MM.1S (cell line): ENCODE data around the gene TAB2.

Experiments used
- DNase-seq: peaks from one replicate; pipeline ENCODE4 v3.0.0-alpha.2; 2015
- H2AFZ ChIP-seq: fragments of 300-600 bp; sonication (generic); 2 replicates; pipeline ENCODE4 v1.6.0; 2016; ENCODE audit warnings: antibody characterized with exemption, low read length
- H3F3A ChIP-seq: fragments of 300-600 bp; sonication (generic); 2 replicates; pipeline ENCODE4 v1.6.1; 2016; ENCODE audit warnings: mild to moderate bottlenecking, antibody characterized with exemption, low read length, moderate library complexity, mixed read lengths; ENCODE audit not compliant: insufficient read depth
- H3K27ac ChIP-seq: fragments of 300-600 bp; sonication (generic); 2 replicates; pipeline ENCODE4 v1.5.1; 2016; ENCODE audit warnings: mild to moderate bottlenecking, low read length
- H3K27me3 ChIP-seq: fragments of 300-600 bp; sonication (generic); replicated peaks from 2 replicates; pipeline ENCODE4 v1.6.0; 2016; ENCODE audit warnings: low read length; ENCODE audit not compliant: insufficient read depth
- H3K36me3 ChIP-seq: fragments of 300-600 bp; sonication (generic); replicated peaks from 2 replicates; pipeline ENCODE4 v1.6.1; 2016; ENCODE audit warnings: mild to moderate bottlenecking, low read length, mixed read lengths; ENCODE audit not compliant: insufficient read depth
- H3K4me1 ChIP-seq: fragments of 300-600 bp; sonication (generic); 2 replicates; pipeline ENCODE4 v1.6.1; 2016; ENCODE audit warnings: low read length, mixed read lengths
- H3K4me2 ChIP-seq: fragments of 300-600 bp; sonication (generic); 2 replicates; pipeline ENCODE4 v1.6.0; 2016; ENCODE audit warnings: low read depth, low read length
- H3K4me3 ChIP-seq: fragments of 300-600 bp; sonication (generic); 2 replicates; pipeline ENCODE4 v1.5.1; 2016; ENCODE audit warnings: low read length, mixed read lengths
- H3K79me2 ChIP-seq: fragments of 300-600 bp; sonication (generic); 2 replicates; pipeline ENCODE4 v1.6.1; 2016; ENCODE audit warnings: mixed run types, low read length, mixed read lengths
- H3K9ac ChIP-seq: fragments of 300-600 bp; sonication (generic); 2 replicates; pipeline ENCODE4 v1.6.1; 2016; ENCODE audit warnings: low read length, mixed read lengths
- H3K9me2 ChIP-seq: fragments of 300-600 bp; sonication (generic); replicated peaks from 2 replicates; pipeline ENCODE4 v1.6.1; 2016; ENCODE audit warnings: mild to moderate bottlenecking, low read length, mixed read lengths; ENCODE audit not compliant: insufficient read depth
- H3K9me3 ChIP-seq: fragments of 300-600 bp; sonication (generic); replicated peaks from 2 replicates; pipeline ENCODE4 v1.6.1; 2016; ENCODE audit warnings: mild to moderate bottlenecking, low read length, mixed read lengths; ENCODE audit not compliant: insufficient read depth
- H4K20me1 ChIP-seq: fragments of 300-600 bp; sonication (generic); 2 replicates; pipeline ENCODE4 v1.6.1; 2016; ENCODE audit warnings: mild to moderate bottlenecking, low read length, moderate library complexity, mixed read lengths; ENCODE audit not compliant: insufficient read depth
- EZH2 ChIP-seq: fragments of 300-600 bp; sonication (generic); optimal IDR thresholded peaks from 2 replicates; pipeline ENCODE3; 2017; ENCODE audit warnings: low read depth, mild to moderate bottlenecking, antibody characterized with exemption, low read length, mixed read lengths
- EZH2phosphoT487 ChIP-seq: fragments of 300-600 bp; sonication (generic); IDR thresholded peaks from 2 replicates; pipeline ENCODE4 v1.6.1; 2018; ENCODE audit warnings: antibody characterized with exemption, low read length
- TF ChIP-seq, protein P1 (sequence below): fragments of 300-600 bp; sonication (generic); IDR thresholded peaks from 2 replicates; pipeline ENCODE4 v1.5.1; 2016; ENCODE audit warnings: antibody characterized with exemption, low read length, mixed read lengths

The TAB2 gene

DNA sequence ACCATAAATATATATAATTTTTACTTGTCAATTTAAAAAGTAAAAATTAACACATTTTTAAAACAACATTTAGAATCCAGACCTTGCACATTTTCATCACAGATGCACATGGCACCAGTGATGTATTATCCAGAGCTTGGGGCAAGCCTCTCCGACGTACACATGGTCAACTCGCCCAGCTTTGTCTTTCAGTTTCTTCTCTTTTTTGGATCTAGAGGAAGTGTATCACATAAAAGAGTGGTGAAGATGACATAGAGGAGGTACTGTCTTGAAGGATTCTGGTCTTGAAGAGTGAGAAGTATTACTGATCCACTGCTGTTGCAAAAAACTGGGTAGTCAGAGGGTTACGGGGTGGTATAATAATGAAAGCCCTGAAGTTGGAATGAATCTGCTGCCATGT lies 46.9 kb upstream of the TAB2 start:
- no peaks in the 10 kb centered on the region for H3K27me3 ChIP-seq

DNA sequence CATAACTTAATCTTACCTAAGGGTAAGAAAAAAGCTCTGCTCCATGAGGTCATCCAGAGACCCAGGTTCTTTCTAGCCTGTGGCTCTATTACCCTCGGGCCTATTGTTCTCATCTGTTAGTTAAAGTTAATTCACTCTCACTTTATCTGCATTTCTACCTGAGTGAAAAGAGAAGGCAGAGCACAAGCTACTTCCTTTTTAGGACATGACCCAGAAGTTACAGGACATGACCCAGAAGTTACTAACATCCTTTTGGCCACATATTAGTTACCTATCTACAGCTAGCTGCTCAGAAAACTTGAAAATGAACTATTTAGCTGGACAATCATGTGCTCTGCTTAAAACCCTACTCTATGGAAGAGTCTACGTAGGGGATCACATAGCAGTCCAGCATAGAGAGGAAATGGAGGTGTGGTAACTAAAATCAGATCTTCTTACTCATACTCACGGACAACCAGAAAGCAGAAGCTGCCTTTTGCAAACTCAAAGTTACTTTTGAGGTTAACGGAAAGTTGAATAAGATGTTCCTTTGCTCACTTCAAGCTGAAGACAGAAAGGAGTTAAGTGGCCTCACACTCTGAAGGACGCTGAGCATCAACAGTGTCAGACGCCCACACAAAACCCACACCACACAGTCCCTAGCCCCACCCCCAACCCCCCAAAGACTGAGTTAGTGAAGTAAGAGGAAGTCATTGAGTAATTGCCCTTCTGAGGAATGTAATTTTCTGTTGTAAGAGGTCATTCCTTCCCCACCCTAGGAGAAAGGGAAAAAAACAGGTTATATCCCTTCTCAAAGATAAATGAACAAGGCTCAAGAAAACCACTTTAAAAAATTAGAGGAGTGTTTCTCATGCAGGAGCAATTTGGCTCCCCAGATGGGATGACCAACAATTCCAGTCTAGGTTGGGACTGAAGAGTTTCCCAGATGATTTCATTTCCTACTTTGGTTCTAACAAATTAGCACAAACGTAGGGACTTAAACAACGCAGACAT lies 45.9 kb upstream of the TAB2 start:
- Histone ChIP-seq H3K9me3 (no peaks in the 10 kb centered on the region), H4K20me1 (no peaks in the 10 kb centered on the region), H3K4me3 (no peak overlapping the region), H2AFZ (no peak overlapping the region), H3K4me1 (peaks cover 21% of the 10 kb centered on the region), H3K4me2 (no peak overlapping the region), H3K36me3 (no peaks in the 10 kb centered on the region), H3K27ac (no peak overlapping the region), H3F3A (no peaks in the 10 kb centered on the region), H3K79me2 (no peaks in the 10 kb centered on the region), H3K27me3 (no peaks in the 10 kb centered on the region), H3K9me2 (no peaks in the 10 kb centered on the region), H3K9ac (no peak overlapping the region)
- TF ChIP-seq EZH2phosphoT487 (no peak), EZH2 (no peak)
- TF ChIP-seq, protein P1, sequence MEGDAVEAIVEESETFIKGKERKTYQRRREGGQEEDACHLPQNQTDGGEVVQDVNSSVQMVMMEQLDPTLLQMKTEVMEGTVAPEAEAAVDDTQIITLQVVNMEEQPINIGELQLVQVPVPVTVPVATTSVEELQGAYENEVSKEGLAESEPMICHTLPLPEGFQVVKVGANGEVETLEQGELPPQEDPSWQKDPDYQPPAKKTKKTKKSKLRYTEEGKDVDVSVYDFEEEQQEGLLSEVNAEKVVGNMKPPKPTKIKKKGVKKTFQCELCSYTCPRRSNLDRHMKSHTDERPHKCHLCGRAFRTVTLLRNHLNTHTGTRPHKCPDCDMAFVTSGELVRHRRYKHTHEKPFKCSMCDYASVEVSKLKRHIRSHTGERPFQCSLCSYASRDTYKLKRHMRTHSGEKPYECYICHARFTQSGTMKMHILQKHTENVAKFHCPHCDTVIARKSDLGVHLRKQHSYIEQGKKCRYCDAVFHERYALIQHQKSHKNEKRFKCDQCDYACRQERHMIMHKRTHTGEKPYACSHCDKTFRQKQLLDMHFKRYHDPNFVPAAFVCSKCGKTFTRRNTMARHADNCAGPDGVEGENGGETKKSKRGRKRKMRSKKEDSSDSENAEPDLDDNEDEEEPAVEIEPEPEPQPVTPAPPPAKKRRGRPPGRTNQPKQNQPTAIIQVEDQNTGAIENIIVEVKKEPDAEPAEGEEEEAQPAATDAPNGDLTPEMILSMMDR = no peak
- DNase-seq = no peak

More for the DNA sequence above, 46.9 kb upstream of the TAB2 start:
- Histone ChIP-seq H3K9me3 (no peaks in the 10 kb centered on the region), H3F3A (no peaks in the 10 kb centered on the region), H3K27ac (no peak overlapping the region), H4K20me1 (no peaks in the 10 kb centered on the region), H3K4me3 (no peak overlapping the region), H3K9me2 (no peaks in the 10 kb centered on the region), H3K4me2 (no peak overlapping the region), H3K9ac (no peak overlapping the region), H3K79me2 (no peaks in the 10 kb centered on the region), H2AFZ (no peak overlapping the region), H3K36me3 (no peaks in the 10 kb centered on the region), H3K4me1 (peaks cover 29% of the 10 kb centered on the region)
- TF ChIP-seq EZH2phosphoT487 = no peak
- no peak for DNase-seq

DNA sequence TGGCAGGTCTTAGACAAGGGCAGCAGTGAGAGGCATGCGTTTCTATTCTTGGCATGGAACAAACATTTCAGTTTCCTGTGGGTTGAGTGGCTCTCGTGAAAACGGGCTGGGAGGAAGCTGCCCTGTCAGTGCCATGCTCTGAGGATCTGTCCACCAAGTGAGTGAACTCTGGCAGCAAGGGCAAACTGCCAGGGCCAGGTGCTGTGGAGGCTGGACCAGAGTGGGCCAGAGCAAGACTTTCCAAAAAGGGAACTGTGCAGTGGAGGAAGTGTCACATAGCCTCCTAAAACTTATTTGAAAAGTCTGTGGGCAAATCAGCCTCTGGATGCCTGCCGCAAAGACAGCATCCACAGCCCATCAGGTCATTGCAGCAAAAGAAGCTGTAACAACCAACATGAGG lies 44.2 kb upstream of the TAB2 start:
- no peaks in the 10 kb centered on the region for H3K79me2 ChIP-seq
- DNase-seq = peak; percentile 18
- no peaks in the 10 kb centered on the region for H3F3A ChIP-seq
- no peaks in the 10 kb centered on the region for H3K9me3 ChIP-seq
- H3K27me3 ChIP-seq = no peaks in the 10 kb centered on the region
- TF ChIP-seq, protein P1 = no peak
- TF ChIP-seq EZH2phosphoT487 (no peak), EZH2 (no peak)
- H3K4me3 ChIP-seq = no peak overlapping the region
- H3K4me1 ChIP-seq = peaks cover 14% of the 10 kb centered on the region; the same call in 1 of the 2 replicates
- H3K27ac ChIP-seq = no peak overlapping the region; the same call in 1 of the 2 replicates
- no peaks in the 10 kb centered on the region for H4K20me1 ChIP-seq
- H3K9me2 ChIP-seq = no peaks in the 10 kb centered on the region
- H2AFZ ChIP-seq = no peak overlapping the region
- no peak overlapping the region for H3K9ac ChIP-seq
- no peaks in the 10 kb centered on the region for H3K36me3 ChIP-seq
- H3K4me2 ChIP-seq = peak overlapping the region; percentile 7; the same call in 1 of the 2 replicates

DNA sequence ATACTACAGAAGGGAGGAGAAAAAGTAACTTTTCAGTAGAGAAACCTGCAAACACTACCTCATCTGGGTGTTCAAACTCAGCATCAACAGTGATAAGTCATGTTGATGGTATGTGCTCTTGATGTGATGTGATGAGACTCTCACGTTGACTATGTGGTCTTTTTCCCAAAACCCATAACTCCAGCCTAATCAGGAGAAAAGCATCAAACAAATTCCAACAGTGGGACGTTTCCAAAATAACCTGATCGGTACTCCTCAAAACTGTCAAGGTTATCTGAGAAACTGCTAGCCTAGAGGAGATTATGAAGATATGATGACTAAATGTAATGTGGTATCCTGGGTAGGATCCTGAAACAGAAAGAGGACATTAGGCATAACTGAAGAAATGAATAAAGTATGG lies 41.9 kb upstream of the TAB2 start:
- no peak overlapping the region for H3K9ac ChIP-seq
- no peaks in the 10 kb centered on the region for H3K27me3 ChIP-seq
- H3K4me1 ChIP-seq = peaks cover 14% of the 10 kb centered on the region; the same call in 1 of the 2 replicates
- no peaks in the 10 kb centered on the region for H3K36me3 ChIP-seq
- H2AFZ ChIP-seq = no peak overlapping the region
- no peaks in the 10 kb centered on the region for H3K79me2 ChIP-seq
- no peak overlapping the region for H3K4me3 ChIP-seq
- H3K9me2 ChIP-seq = no peaks in the 10 kb centered on the region
- H3F3A ChIP-seq = no peaks in the 10 kb centered on the region
- no peaks in the 10 kb centered on the region for H4K20me1 ChIP-seq
- DNase-seq = no peak
- no peaks in the 10 kb centered on the region for H3K9me3 ChIP-seq
- TF ChIP-seq EZH2 = no peak
- TF ChIP-seq, protein P1 = no peak
- TF ChIP-seq EZH2phosphoT487 = no peak
- no peak overlapping the region for H3K27ac ChIP-seq
- no peak overlapping the region for H3K4me2 ChIP-seq
